LNCaP clone FGC (cell line): ENCODE data around the gene FIGNL2.
"Not testable (repeated sequence)": the region's sequence is repeated elsewhere in the genome, so short reads cannot be mapped to it uniquely, and the experiment has no call there.

ENCODE experiments used
- DNase-seq: peaks from one replicate; pipeline ENCODE4 v3.0.0-alpha.2; 2011; ENCODE audit warnings: low read depth
- H3K4me3 ChIP-seq: 2 replicates; pipeline ENCODE4 v1.5.1; 2011; ENCODE audit warnings: mild to moderate bottlenecking, low read depth, low read length, control low read depth
- TF ChIP-seq, protein P1 (sequence below): IDR thresholded peaks from 2 replicates; pipeline ENCODE4 v1.5.1; 2012; ENCODE audit warnings: mild to moderate bottlenecking; ENCODE audit not compliant: control insufficient read depth, insufficient read depth; ENCODE audit errors: extremely low read depth

The FIGNL2 gene

DNA sequence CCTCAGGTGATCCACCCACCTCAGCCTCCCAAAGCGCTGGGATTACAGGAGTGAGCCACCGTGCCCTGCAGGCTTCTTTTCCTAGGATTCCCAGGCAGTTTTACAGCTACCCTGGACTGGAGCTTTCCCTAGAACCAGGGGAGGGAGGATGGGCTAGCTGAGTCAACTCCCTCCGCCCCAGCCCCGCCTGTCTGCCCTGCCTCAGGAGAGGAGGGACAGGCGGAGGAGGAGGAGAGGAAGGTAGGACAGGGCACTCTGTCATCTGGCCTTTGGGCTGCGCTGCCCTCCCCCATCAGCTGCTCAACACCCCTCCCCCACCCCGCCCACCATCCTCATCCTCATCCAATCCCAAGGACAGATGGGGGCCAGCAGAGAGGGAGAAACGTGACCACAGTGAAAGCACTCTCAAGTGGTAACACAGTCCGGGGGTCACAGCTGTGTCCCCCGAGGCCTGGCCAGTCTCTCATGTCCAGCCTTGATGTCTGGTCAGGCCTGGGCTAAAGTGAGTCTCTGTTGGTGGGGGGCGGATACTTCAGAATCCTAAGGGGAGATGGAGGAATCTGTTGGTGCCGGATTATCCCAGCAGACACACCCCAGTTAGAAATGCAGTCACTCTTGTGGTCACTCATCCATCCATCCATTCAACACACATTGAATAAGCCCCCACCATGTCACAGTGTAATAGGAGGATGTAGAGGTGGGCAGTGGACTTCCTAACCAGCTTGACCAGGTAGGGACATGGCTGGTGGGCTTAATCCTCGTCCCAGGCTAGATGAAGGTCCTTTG lies 12.3 kb downstream of the FIGNL2 start:
- TF ChIP-seq, protein P1, sequence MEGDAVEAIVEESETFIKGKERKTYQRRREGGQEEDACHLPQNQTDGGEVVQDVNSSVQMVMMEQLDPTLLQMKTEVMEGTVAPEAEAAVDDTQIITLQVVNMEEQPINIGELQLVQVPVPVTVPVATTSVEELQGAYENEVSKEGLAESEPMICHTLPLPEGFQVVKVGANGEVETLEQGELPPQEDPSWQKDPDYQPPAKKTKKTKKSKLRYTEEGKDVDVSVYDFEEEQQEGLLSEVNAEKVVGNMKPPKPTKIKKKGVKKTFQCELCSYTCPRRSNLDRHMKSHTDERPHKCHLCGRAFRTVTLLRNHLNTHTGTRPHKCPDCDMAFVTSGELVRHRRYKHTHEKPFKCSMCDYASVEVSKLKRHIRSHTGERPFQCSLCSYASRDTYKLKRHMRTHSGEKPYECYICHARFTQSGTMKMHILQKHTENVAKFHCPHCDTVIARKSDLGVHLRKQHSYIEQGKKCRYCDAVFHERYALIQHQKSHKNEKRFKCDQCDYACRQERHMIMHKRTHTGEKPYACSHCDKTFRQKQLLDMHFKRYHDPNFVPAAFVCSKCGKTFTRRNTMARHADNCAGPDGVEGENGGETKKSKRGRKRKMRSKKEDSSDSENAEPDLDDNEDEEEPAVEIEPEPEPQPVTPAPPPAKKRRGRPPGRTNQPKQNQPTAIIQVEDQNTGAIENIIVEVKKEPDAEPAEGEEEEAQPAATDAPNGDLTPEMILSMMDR, result no peak
- no peak for DNase-seq
- no peak overlapping the region for H3K4me3 ChIP-seq

- H3K4me3 ChIP-seq, result no peak overlapping the region
- TF ChIP-seq, protein P1, result no peak
- no peak for DNase-seq
Observed at GRCh38 chr12:51834411-51834810, 14.1 kb downstream of the FIGNL2 start.

DNA sequence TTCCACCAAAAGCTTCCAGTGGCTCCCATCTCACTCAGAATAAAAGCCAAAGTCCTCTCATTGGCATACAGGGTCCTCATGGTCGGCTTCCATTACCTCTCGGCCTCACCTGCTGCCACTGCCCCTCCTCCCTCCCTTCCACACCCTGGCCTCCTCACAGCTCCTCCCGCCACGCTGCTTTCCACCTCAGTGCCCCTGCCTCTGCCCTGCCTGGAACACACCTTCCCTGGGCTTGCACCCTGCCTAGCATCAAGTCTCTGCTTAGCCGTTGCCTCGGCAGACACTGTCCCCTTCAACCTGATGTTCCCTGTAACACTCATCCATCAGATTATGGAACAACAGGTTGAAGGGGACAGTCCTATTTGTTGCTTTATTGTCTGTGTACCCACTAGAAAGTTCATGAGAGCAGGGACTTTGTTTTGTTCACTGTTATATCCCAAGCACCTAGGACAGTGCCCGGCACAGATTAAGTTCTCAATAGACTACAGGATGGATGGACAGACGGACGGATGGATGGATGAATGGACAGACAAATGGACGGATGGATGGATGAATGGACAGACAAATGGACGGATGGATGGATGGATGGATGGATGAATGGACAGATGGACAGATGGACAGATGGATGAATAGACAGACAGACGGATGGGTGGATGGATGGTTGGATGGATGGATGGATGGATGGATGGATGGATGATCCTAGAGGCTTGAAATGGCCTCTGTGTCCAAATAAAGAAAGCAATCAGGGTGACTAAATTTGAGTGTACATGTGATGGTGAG lies 14.9 kb downstream of the FIGNL2 start:
- no peak overlapping the region for H3K4me3 ChIP-seq
- TF ChIP-seq, protein P1, result no peak
- DNase-seq, result no peak

DNA sequence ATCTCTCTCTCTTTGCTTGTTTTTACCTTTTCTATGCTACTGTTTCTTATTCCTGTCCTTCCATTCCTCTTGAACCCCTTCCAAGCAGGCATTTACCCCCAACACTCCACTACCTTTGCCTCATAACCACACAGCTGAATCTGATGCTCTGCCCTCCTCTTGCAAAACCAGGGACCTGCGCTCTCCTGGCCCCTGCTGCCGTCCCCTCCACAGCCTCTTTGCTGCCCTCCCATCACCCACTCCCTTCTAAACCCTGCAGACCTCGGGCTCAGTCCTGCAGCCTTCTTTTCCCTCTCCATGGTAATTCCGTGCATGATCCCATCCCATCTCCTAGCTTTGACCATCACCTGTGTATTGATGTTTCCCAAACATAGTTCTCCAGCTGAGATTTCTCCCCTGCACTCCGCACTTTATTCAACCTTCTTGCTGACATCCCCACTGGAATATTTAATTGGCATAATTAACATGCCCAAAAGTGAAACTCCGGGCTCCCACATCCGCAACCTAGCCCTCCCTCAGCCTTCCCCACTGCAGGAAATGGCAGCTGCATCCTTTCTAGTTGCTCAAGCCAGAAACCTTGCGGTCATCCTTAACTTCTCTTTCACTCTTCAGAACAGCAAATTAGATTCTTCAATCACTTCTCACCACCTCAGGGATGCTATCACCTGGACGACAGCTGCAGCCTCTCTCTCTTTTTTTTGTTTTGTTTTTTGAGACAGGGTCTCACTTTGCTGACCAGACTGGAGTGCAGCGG lies 16.0 kb downstream of the FIGNL2 start:
- H3K4me3 ChIP-seq, result no peak overlapping the region
- TF ChIP-seq, protein P1, result no peak
- DNase-seq, result no peak

GRCh38 chr12:51831817-51832216 lies 16.7 kb downstream of the FIGNL2 start:
- DNase-seq, H3K4me3 ChIP-seq: not testable (repeated sequence)

DNA sequence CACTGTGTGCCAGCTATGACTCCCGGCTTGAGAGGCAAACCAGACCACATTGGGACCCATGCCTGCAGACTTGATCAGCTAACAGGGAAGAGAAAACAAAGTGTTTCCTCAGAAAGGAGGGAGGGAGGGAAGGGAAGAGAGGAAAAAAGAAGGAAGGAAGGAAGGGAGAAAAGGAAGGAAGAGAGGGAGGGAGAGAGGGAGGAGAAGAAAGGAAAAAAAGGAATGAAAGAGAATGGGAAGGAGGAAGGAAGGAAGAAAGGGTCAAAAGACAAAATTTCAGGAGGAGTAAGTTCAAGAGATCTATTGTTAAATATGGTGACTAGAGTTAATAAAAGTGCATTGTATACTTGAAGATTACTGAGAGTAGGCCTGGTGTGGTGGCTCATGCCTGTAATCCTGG lies 18.9 kb downstream of the FIGNL2 start:
- no peak for DNase-seq
- TF ChIP-seq, protein P1, result no peak
- no peak overlapping the region for H3K4me3 ChIP-seq

DNA sequence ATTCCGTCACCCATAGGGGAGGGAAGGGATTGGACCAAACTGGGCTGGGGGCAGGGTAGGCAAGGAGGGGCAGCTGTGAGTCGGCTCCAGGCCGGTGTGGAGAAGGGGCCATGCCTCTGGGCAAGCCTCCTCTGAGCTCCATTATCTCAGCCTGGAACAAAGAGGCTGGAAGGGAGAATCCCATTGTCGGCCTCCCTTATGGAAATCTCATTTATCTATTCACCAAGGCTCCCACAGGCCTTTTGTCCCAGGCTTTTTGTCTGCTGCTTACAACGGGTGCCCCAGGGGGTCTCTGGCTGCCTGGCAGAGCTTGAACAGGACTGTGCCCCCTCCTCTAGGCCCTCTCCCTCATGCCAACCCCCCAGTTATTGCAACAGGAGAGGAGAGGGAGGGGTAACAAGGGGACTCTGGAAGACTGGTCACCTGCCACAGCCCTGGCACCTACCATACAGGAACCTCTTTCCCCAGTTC lies 19.5 kb downstream of the FIGNL2 start:
- no peak for DNase-seq
- no peak overlapping the region for H3K4me3 ChIP-seq
- TF ChIP-seq, protein P1, result no peak
